Thyroid gland (tissue), 4 donors: ENCODE data around the gene AKAP6. TPM values are rescaled to one million over a fixed set of nuclear protein-coding genes. Genes with fewer than 3 reads are reported as not detected.

Experiments used
- DNase-seq, 2 donors: peaks; one replicate each; pipeline ENCODE4 v3.0.0-alpha.2; 2019
- H3K27ac ChIP-seq, 3 donors: fragments of 200-600 bp; sonication (generic); 1 replicate in 2 of 3; 2 replicates in 1 of 3; pipeline ENCODE4 v1.5.1; 2016 to 2019; ENCODE audit warnings: mild to moderate bottlenecking in 1 of 3, moderate library complexity in 1 of 3
- H3K27me3 ChIP-seq: fragments of 200-600 bp; sonication (generic); one replicate; pipeline ENCODE4 v1.5.1; 2019
- H3K36me3 ChIP-seq, 2 donors: fragments of 200-600 bp; sonication (generic); one replicate each; pipeline ENCODE4 v1.5.1; 2016 to 2019
- H3K4me1 ChIP-seq, 2 donors: fragments of 200-600 bp; sonication (generic); one replicate each; pipeline ENCODE4 v1.5.1; 2017 to 2019
- H3K4me3 ChIP-seq, 3 donors: fragments of 200-600 bp; sonication (generic); replicated peaks in 1 of 3; 1 replicate in 2 of 3; 2 replicates in 1 of 3; pipeline ENCODE4 v1.5.1; 2016; ENCODE audit warnings: mild to moderate bottlenecking in 1 of 3
- H3K9me3 ChIP-seq: fragments of 200-600 bp; sonication (generic); one replicate; pipeline ENCODE4 v1.5.1; 2017
- POLR2A ChIP-seq, 2 donors: fragments of 450-650 bp; IDR thresholded peaks; one replicate each; pipeline ENCODE4 v1.6.1; 2017; ENCODE audit warnings: antibody characterized with exemption in 2 of 2, mild to moderate bottlenecking in 2 of 2, moderate library complexity in 1 of 2
- WGBS, 2 donors: methylation state at CpG; one replicate each; pipeline ENCODE4 v1.1.5; 2017; 5-methylcytosine and 5-hydroxymethylcytosine counted together
- intact Hi-C: fragments of 100-400 bp; cut with DNase I; formaldehyde crosslinking; loops from one replicate; pipeline ENCODE4 v1.15.1; 2023
- total RNA-seq, 4 donors: library from RNA; depleted of rRNA; stranded (reverse); fragments of >200 nt; gene quantifications; one replicate each; pipeline ENCODE4 v1.2.3, GENCODE V29; 2016
- TF ChIP-seq, protein P1 (sequence below), 6 experiments: fragments of 200-600 bp in 3 of 6; fragments of 450-650 bp in 3 of 6; sonication (generic) in 3 of 6; IDR thresholded peaks; one replicate each; pipeline ENCODE4 v1.5.1; 2016 to 2019; ENCODE audit warnings: antibody characterized with exemption in 6 of 6, mild to moderate bottlenecking in 2 of 6, inconsistent platforms in 1 of 6, moderate library complexity in 1 of 6

AKAP6 gene
- total RNA-seq, 4 donors from 2014 or later, result 13.0 to 34.5 (median 22.7) TPM

DNA sequence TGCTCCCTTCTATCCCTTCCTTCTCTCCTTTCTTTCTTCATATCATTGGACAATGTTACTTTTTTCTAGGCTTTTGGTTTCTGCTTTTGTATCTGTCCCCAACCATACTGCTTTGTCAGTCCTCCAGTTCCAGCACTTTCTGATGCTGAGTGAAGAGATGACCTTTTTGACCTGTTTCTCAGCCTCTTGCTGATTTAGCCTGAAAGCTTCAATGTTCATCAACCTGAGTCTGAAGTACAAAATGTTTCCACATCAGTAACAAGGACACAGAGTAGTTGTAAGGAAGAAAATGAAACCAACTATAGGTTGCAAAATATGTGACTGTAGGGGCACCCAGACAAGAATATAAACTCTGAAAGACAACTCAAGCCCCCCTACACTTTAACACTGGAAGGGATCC lies 25.2 kb upstream of the AKAP6 start:
- TF ChIP-seq, protein P1, sequence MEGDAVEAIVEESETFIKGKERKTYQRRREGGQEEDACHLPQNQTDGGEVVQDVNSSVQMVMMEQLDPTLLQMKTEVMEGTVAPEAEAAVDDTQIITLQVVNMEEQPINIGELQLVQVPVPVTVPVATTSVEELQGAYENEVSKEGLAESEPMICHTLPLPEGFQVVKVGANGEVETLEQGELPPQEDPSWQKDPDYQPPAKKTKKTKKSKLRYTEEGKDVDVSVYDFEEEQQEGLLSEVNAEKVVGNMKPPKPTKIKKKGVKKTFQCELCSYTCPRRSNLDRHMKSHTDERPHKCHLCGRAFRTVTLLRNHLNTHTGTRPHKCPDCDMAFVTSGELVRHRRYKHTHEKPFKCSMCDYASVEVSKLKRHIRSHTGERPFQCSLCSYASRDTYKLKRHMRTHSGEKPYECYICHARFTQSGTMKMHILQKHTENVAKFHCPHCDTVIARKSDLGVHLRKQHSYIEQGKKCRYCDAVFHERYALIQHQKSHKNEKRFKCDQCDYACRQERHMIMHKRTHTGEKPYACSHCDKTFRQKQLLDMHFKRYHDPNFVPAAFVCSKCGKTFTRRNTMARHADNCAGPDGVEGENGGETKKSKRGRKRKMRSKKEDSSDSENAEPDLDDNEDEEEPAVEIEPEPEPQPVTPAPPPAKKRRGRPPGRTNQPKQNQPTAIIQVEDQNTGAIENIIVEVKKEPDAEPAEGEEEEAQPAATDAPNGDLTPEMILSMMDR (IDR thresholded peaks at IDR 0.05), result no peak
- no peak for TF ChIP-seq POLR2A (IDR thresholded peaks at IDR 0.05)
- H3K4me1 ChIP-seq, result peaks cover 37 to 40% of the 10 kb centered on the region in 2 donors
- H3K27me3 ChIP-seq, result no peaks in the 10 kb centered on the region
- peak overlapping the region; percentile 84 to 93 (median 92) for H3K27ac ChIP-seq
- no peaks in the 10 kb centered on the region for H3K36me3 ChIP-seq
- H3K9me3 ChIP-seq, result no peaks in the 10 kb centered on the region
- intact Hi-C loops, result no loop called here
- peak; percentile 28 to 36 for DNase-seq
- H3K4me3 ChIP-seq, result no peak overlapping the region

DNA sequence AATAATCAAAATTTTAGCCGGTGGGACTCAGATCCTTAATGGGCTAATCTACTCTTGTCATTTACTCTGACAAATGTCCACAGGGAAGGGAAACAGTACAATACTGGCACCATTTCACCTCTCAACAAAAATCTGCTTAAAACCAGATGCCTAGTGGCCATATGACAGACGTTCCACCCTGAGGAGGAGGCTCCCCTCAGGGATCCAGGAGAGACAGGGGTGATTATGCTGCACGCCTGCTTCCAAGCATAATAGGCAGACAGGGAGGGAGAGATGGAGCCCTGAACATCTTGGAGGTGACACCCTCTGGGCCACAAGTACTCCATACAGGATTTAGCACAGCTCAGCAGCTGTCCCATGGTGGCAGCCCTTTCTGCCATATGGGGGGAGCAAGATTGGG lies 24.8 kb upstream of the AKAP6 start:
- H3K4me1 ChIP-seq, result peaks cover 32 to 36% of the 10 kb centered on the region in 2 donors
- no peaks in the 10 kb centered on the region for H3K36me3 ChIP-seq
- H3K4me3 ChIP-seq, result no peak overlapping the region
- H3K9me3 ChIP-seq, result no peaks in the 10 kb centered on the region
- intact Hi-C loops, result no loop called here
- no peaks in the 10 kb centered on the region for H3K27me3 ChIP-seq
- TF ChIP-seq POLR2A (IDR thresholded peaks at IDR 0.05), result no peak
- TF ChIP-seq, protein P1 (IDR thresholded peaks at IDR 0.05), result no peak
- 40 to 49% methylated on average over 3 of the region's 3 CpGs for WGBS, 2 donors
- H3K27ac ChIP-seq, result peak overlapping the region; percentile 84 to 93 (median 92)
- DNase-seq, result peak in 1 of 2 donors; percentile 20

DNA sequence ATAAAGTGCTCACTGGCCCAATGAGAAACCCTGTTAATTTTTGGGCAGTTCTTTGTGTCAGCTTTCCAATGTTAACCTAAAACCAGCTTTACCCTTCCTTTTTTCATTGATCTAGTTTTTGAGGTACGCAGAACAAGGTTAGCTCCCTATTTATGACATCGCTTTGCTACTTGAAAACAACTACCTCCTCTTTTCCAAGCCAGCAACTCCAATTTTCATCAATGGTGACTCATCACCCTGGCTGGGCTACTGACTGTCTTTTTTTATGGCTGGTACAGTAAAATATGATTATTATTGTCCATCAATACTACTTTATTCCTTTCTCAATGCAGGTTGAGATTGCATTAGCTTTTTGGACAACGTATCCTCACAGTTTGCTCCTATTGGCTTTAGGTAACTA lies 22.5 kb upstream of the AKAP6 start:
- Histone ChIP-seq H3K4me3 (no peak overlapping the region), H3K36me3 (no peaks in the 10 kb centered on the region), H3K27me3 (no peaks in the 10 kb centered on the region), H3K4me1 (peaks cover 21 to 24% of the 10 kb centered on the region in 2 donors), H3K27ac (no peak overlapping the region), H3K9me3 (no peaks in the 10 kb centered on the region)
- TF ChIP-seq POLR2A (IDR thresholded peaks at IDR 0.05), result no peak
- TF ChIP-seq, protein P1 (IDR thresholded peaks at IDR 0.05), result no peak
- WGBS, 2 donors, result 92 to 99% methylated on average over 3 of the region's 3 CpGs
- intact Hi-C loops, result no loop called here
- no peak for DNase-seq

DNA sequence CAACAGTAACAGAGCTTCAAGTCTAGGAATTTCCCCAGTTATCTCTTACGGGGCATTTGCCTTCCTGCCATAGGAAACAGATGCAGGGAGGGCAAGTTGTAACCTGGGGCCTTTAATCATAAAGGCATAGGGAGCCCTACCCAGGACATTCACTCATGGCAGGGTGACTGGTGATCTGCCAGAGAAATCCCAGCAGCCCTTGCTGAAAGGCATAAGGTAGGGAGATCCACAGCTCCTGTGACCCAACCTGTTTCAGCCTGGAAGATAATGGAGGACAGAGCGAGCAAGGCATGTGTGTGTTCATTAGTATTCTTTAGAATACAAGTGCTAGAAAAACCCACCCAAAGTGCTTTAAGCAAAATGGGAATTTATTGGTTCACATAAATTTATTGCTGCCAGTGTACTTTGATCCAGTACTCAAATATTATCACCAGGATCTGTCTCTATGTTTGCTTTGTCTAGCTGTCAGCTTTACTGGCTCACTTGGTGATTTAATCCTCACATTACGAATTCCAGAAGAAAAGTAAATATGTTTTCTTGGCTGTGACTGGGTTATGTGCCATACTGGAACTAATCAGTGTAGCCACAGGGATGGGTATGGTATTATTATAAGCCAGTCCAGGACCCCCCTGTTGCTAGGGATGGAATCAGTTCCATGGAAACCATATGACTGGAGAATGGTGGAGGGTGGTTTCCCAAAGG lies 21.1 kb upstream of the AKAP6 start:
- H3K27ac ChIP-seq, result no peak overlapping the region
- H3K27me3 ChIP-seq, result no peaks in the 10 kb centered on the region
- TF ChIP-seq, protein P1 (IDR thresholded peaks at IDR 0.05), result no peak
- TF ChIP-seq POLR2A (IDR thresholded peaks at IDR 0.05), result no peak
- peaks cover 21 to 31% of the 10 kb centered on the region in 2 donors for H3K4me1 ChIP-seq
- H3K36me3 ChIP-seq, result no peaks in the 10 kb centered on the region
- no peak overlapping the region for H3K4me3 ChIP-seq
- intact Hi-C loops, result no loop called here
- DNase-seq, result no peak
- H3K9me3 ChIP-seq, result no peaks in the 10 kb centered on the region
- WGBS, 2 donors, result 82 to 91% methylated on average over 3 of the region's 3 CpGs

DNA sequence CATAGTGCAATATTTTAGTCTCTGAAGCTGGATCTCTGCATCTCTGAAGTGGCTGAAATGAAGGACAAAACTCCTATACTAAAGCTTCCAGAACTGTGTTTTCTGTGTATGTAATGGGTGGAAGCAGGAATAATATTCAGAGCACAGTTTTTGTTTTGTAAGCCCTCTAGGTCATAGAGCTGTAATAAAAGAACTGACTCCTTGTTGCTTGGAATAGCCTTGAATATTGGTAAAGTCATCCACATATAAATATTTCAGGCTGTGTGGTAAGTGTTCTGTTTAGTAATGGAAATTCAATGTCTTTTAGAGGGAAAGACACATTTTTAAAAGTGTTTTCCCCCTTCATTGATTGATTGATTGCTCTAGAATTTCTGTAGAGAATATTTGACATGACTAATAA lies 18.2 kb upstream of the AKAP6 start:
- H3K4me1 ChIP-seq, result peaks cover 8 to 13% of the 10 kb centered on the region in 2 donors
- H3K27me3 ChIP-seq, result no peaks in the 10 kb centered on the region
- H3K4me3 ChIP-seq, result no peak overlapping the region
- no peak for TF ChIP-seq POLR2A (IDR thresholded peaks at IDR 0.05)
- TF ChIP-seq, protein P1 (IDR thresholded peaks at IDR 0.05), result no peak
- H3K36me3 ChIP-seq, result no peaks in the 10 kb centered on the region
- H3K9me3 ChIP-seq, result no peaks in the 10 kb centered on the region
- peak overlapping the region in 2 of 3 donors; percentile 69 to 81 for H3K27ac ChIP-seq
- intact Hi-C loops, result no loop called here
- no peak for DNase-seq
